Liver (tissue), 9 donors: ENCODE measurements around the gene CALCR. TPM values are rescaled to one million over a fixed set of nuclear protein-coding genes. Genes with fewer than 3 reads are reported as not detected.
"Not testable (repeated sequence)": the region's sequence is repeated elsewhere in the genome, so short reads cannot be mapped to it uniquely, and the experiment has no call there.

Experiments used
- DNase-seq: peaks from one replicate; pipeline ENCODE4 v3.0.0-alpha.2; 2017; ENCODE audit warnings: low spot score
- H3K27ac ChIP-seq, 2 donors: one replicate each; pipeline ENCODE4 v1.7.0; 2013; ENCODE audit warnings: inconsistent platforms in 2 of 2, low read length in 2 of 2, control low read depth in 1 of 2, low read depth in 1 of 2, mild to moderate bottlenecking in 1 of 2
- H3K27me3 ChIP-seq, 4 donors: one replicate each; pipeline versions ENCODE4 v1.6.1 to v1.7.0; 2013; ENCODE audit warnings: low read length in 3 of 4, inconsistent platforms in 1 of 4, mild to moderate bottlenecking in 1 of 4, moderate library complexity in 1 of 4; ENCODE audit not compliant: control insufficient read depth in 4 of 4, insufficient read depth in 4 of 4
- H3K36me3 ChIP-seq, 4 donors: one replicate each; pipeline versions ENCODE4 v1.6.1 to v1.7.0; 2013; ENCODE audit warnings: low read length in 3 of 4, mild to moderate bottlenecking in 3 of 4, low read depth in 1 of 4, moderate library complexity in 1 of 4; ENCODE audit not compliant: control insufficient read depth in 4 of 4, insufficient read depth in 3 of 4
- H3K4me1 ChIP-seq, 4 donors: one replicate each; pipeline versions ENCODE4 v1.6.1 to v1.7.0; 2013; ENCODE audit warnings: low read length in 3 of 4, mild to moderate bottlenecking in 3 of 4, moderate library complexity in 1 of 4; ENCODE audit not compliant: control insufficient read depth in 4 of 4, insufficient read depth in 4 of 4
- H3K4me3 ChIP-seq, 3 donors: one replicate each; pipeline versions ENCODE4 v1.6.1 to v1.7.0; 2013; ENCODE audit warnings: low read length in 3 of 3, control low read depth in 1 of 3, low read depth in 1 of 3, mild to moderate bottlenecking in 1 of 3
- H3K9ac ChIP-seq, 2 donors: one replicate each; pipeline ENCODE4 v1.7.0; 2013; ENCODE audit warnings: low read length in 2 of 2, mild to moderate bottlenecking in 2 of 2, moderate library complexity in 2 of 2, control low read depth in 1 of 2, low read depth in 1 of 2
- H3K9me3 ChIP-seq, 4 donors: one replicate each; pipeline versions ENCODE4 v1.6.1 to v1.7.0; 2013; ENCODE audit warnings: low read length in 3 of 4; ENCODE audit not compliant: control insufficient read depth in 4 of 4
- ATF3 ChIP-seq: IDR thresholded peaks from 2 replicates; pipeline ENCODE4 v1.6.1; 2016; ENCODE audit warnings: antibody characterized with exemption
- CTCF ChIP-seq: fragments of 150-350 bp; IDR thresholded peaks from 2 replicates; pipeline ENCODE4 v1.5.1; 2017; ENCODE audit warnings: improper control_type of control experiment, low read depth, low read length; ENCODE audit not compliant: missing input control
- GABPA ChIP-seq, 2 donors: IDR thresholded peaks in 1 of 2; conservative IDR thresholded peaks in 1 of 2; 2 replicates each; pipeline ENCODE4 v1.6.1; 2016; ENCODE audit warnings: antibody characterized with exemption in 2 of 2, mild to moderate bottlenecking in 1 of 2, moderate library complexity in 1 of 2
- HNF4G ChIP-seq: IDR thresholded peaks from 2 replicates; pipeline ENCODE4 v1.6.1; 2016; ENCODE audit warnings: antibody characterized with exemption
- RAD21 ChIP-seq, 2 donors: IDR thresholded peaks; 2 replicates each; pipeline ENCODE4 v1.6.1; 2016; ENCODE audit warnings: antibody characterized with exemption in 2 of 2, mild to moderate bottlenecking in 2 of 2
- RXRA ChIP-seq, 2 donors: IDR thresholded peaks; 2 replicates each; pipeline ENCODE4 v1.6.1; 2017 to 2018; ENCODE audit warnings: antibody characterized with exemption in 2 of 2, mild to moderate bottlenecking in 1 of 2
- SP1 ChIP-seq: IDR thresholded peaks from 2 replicates; pipeline ENCODE4 v1.6.1; 2018; ENCODE audit warnings: antibody characterized with exemption, mild to moderate bottlenecking
- TAF1 ChIP-seq: conservative IDR thresholded peaks from 2 replicates; pipeline ENCODE4 v1.6.1; 2016; ENCODE audit warnings: antibody characterized with exemption, mild to moderate bottlenecking
- YY1 ChIP-seq: IDR thresholded peaks from 2 replicates; pipeline ENCODE4 v1.6.1; 2016; ENCODE audit warnings: antibody characterized with exemption, mild to moderate bottlenecking
- ZBTB33 ChIP-seq: IDR thresholded peaks from 2 replicates; pipeline ENCODE4 v1.6.1; 2016; ENCODE audit warnings: antibody characterized with exemption
- WGBS: extraction: QIAGEN DNeasy Blood & Tissue Kit; methylation state at CpG from one replicate; pipeline ENCODE4 v1.1.7; 2013; 5-methylcytosine and 5-hydroxymethylcytosine counted together
- polyA plus RNA-seq, 2 donors: library from polyadenylated mRNA; stranded (reverse) in 1 of 2; unstranded in 1 of 2; fragments of 200-250 nt in 1 of 2; fragments of >200 nt in 1 of 2; fragmentation: Nextera tagmentation in 1 of 2; extraction: Ambion mirVana in 1 of 2; gene quantifications; one replicate each; pipeline versions ENCODE4 v1.2.1 to v1.2.3, GENCODE V29; 2013 to 2015
- total RNA-seq, 2 donors: library from RNA; depleted of rRNA; stranded (reverse); fragments of >200 nt; gene quantifications; one replicate each; pipeline ENCODE4 v1.2.3, GENCODE V29; 2014
- donor health status: healthy.
- donor health status: healthy.
- donor health status: healthy.
- donor health status: healthy.
- donor health status: healthy.

CALCR gene
- total and polyA plus RNA-seq, 4 donors, result 0.19 TPM; not detected in 3

- no peak for TF ChIP-seq GABPA (IDR thresholded peaks at IDR 0.05 in 1 of 2, conservative IDR thresholded peaks at IDR 0.05 in 1 of 2)
- TF ChIP-seq CTCF, result no peak
- TF ChIP-seq SP1, result no peak
- TF ChIP-seq ATF3, result no peak
- no peak for TF ChIP-seq HNF4G
- TF ChIP-seq ZBTB33, result no peak
- TF ChIP-seq TAF1, result no peak
- Histone ChIP-seq H3K9me3 (no peaks in the 10 kb centered on the region), H3K36me3 (no peaks in the 10 kb centered on the region), H3K9ac (no peak overlapping the region), H3K4me3 (no peak overlapping the region), H3K27ac (no peak overlapping the region), H3K27me3 (no peaks in the 10 kb centered on the region), H3K4me1 (no peaks in the 10 kb centered on the region)
- no peak for DNase-seq
Observed at GRCh38 chr7:93509303-93509702, 65.2 kb downstream of the CALCR start.

GRCh38 chr7:93503088-93503487 is 71.4 kb downstream of the CALCR start:
- WGBS, result 55% methylated on average over 3 of the region's 3 CpGs
- no peaks in the 10 kb centered on the region for H3K9me3 ChIP-seq
- no peak overlapping the region for H3K9ac ChIP-seq
- H3K36me3 ChIP-seq, result no peaks in the 10 kb centered on the region
- no peaks in the 10 kb centered on the region for H3K4me1 ChIP-seq
- no peak for DNase-seq
- H3K4me3 ChIP-seq, result no peak overlapping the region
- no peak for TF ChIP-seq RXRA (IDR thresholded peaks at IDR 0.05)
- no peak for TF ChIP-seq YY1
- no peak for TF ChIP-seq HNF4G
- no peak for TF ChIP-seq RAD21 (IDR thresholded peaks at IDR 0.05)
- H3K27ac ChIP-seq, result no peak overlapping the region
- H3K27me3 ChIP-seq, result peaks cover 0 to 2% (median 0%) of the 10 kb centered on the region in 4 donors

GRCh38 chr7:93491860-93492259 is 82.7 kb downstream of the CALCR start:
- H3K36me3 ChIP-seq, H3K4me1 ChIP-seq, DNase-seq, H3K27me3 ChIP-seq, H3K4me3 ChIP-seq, H3K27ac ChIP-seq, H3K9me3 ChIP-seq, H3K9ac ChIP-seq: not testable (repeated sequence)
- 88% methylated on average over 3 of the region's 3 CpGs for WGBS
